HCT116 (cell line): ENCODE data around the gene NKG7. TPM values are rescaled to one million over a fixed set of nuclear protein-coding genes. Genes with fewer than 3 reads are reported as not detected.
A peak's percentile ranks its signal among the peaks of the same experiment; 100 is the strongest.

Experiments
- ATAC-seq: fragments of 200-7000 bp; cut with Tn5 transposase; 2 replicates; pipeline ENCODE4 v1.9.1; 2020; ENCODE audit warnings: mild to moderate bottlenecking, moderate library complexity
- BruUV-seq: library from RNA; stranded (reverse); fragments of 400-500 nt; replicated peaks from 2 replicates; lab custom pipeline; 2021; lab: Mats Ljungman, UMichigan
- CTCF ChIA-PET: fragments of 300-600 bp; sonication (Branson Sonifier 250); formaldehyde crosslinking; loops from one replicate; lab custom pipeline; 2021; ENCODE audit warnings: antibody characterized with exemption; lab: Charles Lee
- POLR2A ChIA-PET: fragments of 300-600, 350-600 bp; sonication (Branson Sonifier 250); formaldehyde crosslinking; loops from one replicate; lab custom pipeline; 2021; ENCODE audit warnings: antibody characterized with exemption; lab: Charles Lee
- RAD21 ChIA-PET, 2 experiments: fragments of 300-600 bp; sonication (Branson Sonifier 250); formaldehyde crosslinking; loops; one replicate each; lab custom pipeline; 2023; ENCODE audit warnings: low total read pairs in 2 of 2; ENCODE audit not compliant: uncharacterized antibody in 2 of 2, unreplicated experiment in 2 of 2, low non-redundant PET in 1 of 2; lab: Charles Lee
- DNase-seq: peaks from one replicate; pipeline ENCODE4 v3.0.0-alpha.2; 2010; ENCODE audit warnings: low read depth, low spot score
- H2AFZ ChIP-seq: fragments of 200-600 bp; shearing (Covaris generic), sonication (generic); 2 replicates; pipeline ENCODE4 v1.6.1; 2017; ENCODE audit warnings: low read depth, mixed run types, mixed read lengths, antibody characterized with exemption, low read length; ENCODE audit not compliant: poor library complexity, severe bottlenecking
- H3K27ac ChIP-seq: 2 replicates; pipeline ENCODE4 v1.5.1; 2012; ENCODE audit warnings: low read depth, low read length
- H3K27me3 ChIP-seq: fragments of 200-600 bp; sonication (generic); 2 replicates; pipeline ENCODE4 v1.6.1; 2016; ENCODE audit warnings: mixed run types, low read length, mixed read lengths; ENCODE audit not compliant: insufficient read depth
- H3K36me3 ChIP-seq, 2 experiments: fragments of 200-500 bp in 1 of 2; fragments of 200-600 bp in 1 of 2; sonication (Bioruptor generic) in 1 of 2; sonication (generic) in 1 of 2; 2 replicates each; pipeline versions ENCODE4 v1.5.1 to v1.6.1; 2014 to 2016; ENCODE audit warnings: low read length in 2 of 2, inconsistent platforms in 1 of 2, mixed read lengths in 1 of 2, mixed run types in 1 of 2; ENCODE audit not compliant: insufficient read depth in 2 of 2, control insufficient read depth in 1 of 2
- H3K4me1 ChIP-seq, 2 experiments: fragments of 200-600 bp in 1 of 2; sonication (generic) in 1 of 2; 2 replicates each; pipeline versions ENCODE4 v1.5.1 to v1.6.1; 2012 to 2017; ENCODE audit warnings: low read length in 2 of 2, inconsistent platforms in 1 of 2, mild to moderate bottlenecking in 1 of 2, mixed read lengths in 1 of 2, mixed run types in 1 of 2, moderate library complexity in 1 of 2; ENCODE audit not compliant: insufficient read depth in 2 of 2, control insufficient read depth in 1 of 2
- H3K4me2 ChIP-seq: fragments of 200-600 bp; sonication (generic); 2 replicates; pipeline ENCODE4 v1.6.1; 2017; ENCODE audit warnings: mixed run types, low read length, mixed read lengths
- H3K4me3 ChIP-seq, 2 experiments: fragments of 200-600 bp in 1 of 2; sonication (generic) in 1 of 2; replicated peaks in 1 of 2; 2 replicates each; pipeline ENCODE4 v1.5.1; 2011 to 2016; ENCODE audit warnings: low read length in 2 of 2, control low read depth in 1 of 2, low read depth in 1 of 2, mild to moderate bottlenecking in 1 of 2, mixed read lengths in 1 of 2, mixed run types in 1 of 2
- H3K79me2 ChIP-seq: fragments of 200-600 bp; sonication (generic); 2 replicates; pipeline ENCODE4 v1.6.1; 2017; ENCODE audit warnings: mild to moderate bottlenecking, mixed run types, low read length, moderate library complexity, mixed read lengths; ENCODE audit not compliant: insufficient read depth
- H3K9ac ChIP-seq: fragments of 200-600 bp; sonication (generic); 2 replicates; pipeline ENCODE4 v1.6.1; 2016; ENCODE audit warnings: low read length, mixed read lengths
- H3K9me2 ChIP-seq: fragments of 200-600 bp; sonication (generic), shearing (Covaris generic); 2 replicates; pipeline ENCODE4 v1.6.1; 2017; ENCODE audit warnings: mixed run types, mild to moderate bottlenecking, moderate library complexity; ENCODE audit not compliant: insufficient read depth
- H3K9me3 ChIP-seq, 2 experiments: fragments of 200-500 bp in 1 of 2; fragments of 200-600 bp in 1 of 2; sonication (Bioruptor generic) in 1 of 2; sonication (generic) in 1 of 2; 2 replicates each; pipeline ENCODE4 v1.6.1; 2014 to 2017; ENCODE audit warnings: low read length in 2 of 2, mixed read lengths in 2 of 2, inconsistent platforms in 1 of 2, low read depth in 1 of 2, mild to moderate bottlenecking in 1 of 2, mixed run types in 1 of 2, moderate library complexity in 1 of 2; ENCODE audit not compliant: control insufficient read depth in 1 of 2, insufficient read depth in 1 of 2
- H4K20me1 ChIP-seq: fragments of 200-600 bp; sonication (generic), shearing (Covaris generic); 2 replicates; pipeline ENCODE4 v1.6.1; 2017; ENCODE audit warnings: mixed run types, mild to moderate bottlenecking, moderate library complexity; ENCODE audit not compliant: insufficient read depth
- CEBPB ChIP-seq: IDR thresholded peaks from 2 replicates; pipeline ENCODE4 v1.6.1; 2012; ENCODE audit warnings: low read depth
- EGR1 ChIP-seq: IDR thresholded peaks from 2 replicates; pipeline ENCODE4 v1.6.1; 2012; ENCODE audit warnings: low read depth
- EZH2 ChIP-seq: fragments of 200-600 bp; sonication (generic); IDR thresholded peaks from 2 replicates; pipeline ENCODE4 v1.6.1; 2017; ENCODE audit warnings: antibody characterized with exemption, mixed run types
- EZH2phosphoT487 ChIP-seq: fragments of 200-600 bp; IDR thresholded peaks from 2 replicates; pipeline ENCODE4 v1.6.1; 2018; ENCODE audit warnings: antibody characterized with exemption, borderline replicate concordance
- JUND ChIP-seq: IDR thresholded peaks from 2 replicates; pipeline ENCODE4 v1.6.1; 2012
- POLR2AphosphoS5 ChIP-seq: IDR thresholded peaks from 2 replicates; pipeline ENCODE4 v1.6.1; 2011; ENCODE audit warnings: mild to moderate bottlenecking, low read depth, low read length, moderate library complexity
- SIN3A ChIP-seq: IDR thresholded peaks from 2 replicates; pipeline ENCODE4 v1.6.1; 2012; ENCODE audit warnings: low read depth
- ZNF274 ChIP-seq: fragments of 200-500 bp; sonication (Bioruptor generic); IDR thresholded peaks from 2 replicates; pipeline ENCODE4 v1.6.1; 2014; ENCODE audit warnings: mild to moderate bottlenecking, low read depth, low read length, inconsistent platforms
- intact Hi-C: fragments of 100-400 bp; cut with micrococcal nuclease; formaldehyde crosslinking; loops from 2 replicates; pipeline ENCODE4 v1.10.0; 2022
- total RNA-seq: library from RNA; stranded (reverse); gene quantifications from one replicate; pipeline ENCODE4 v1.2.1, GENCODE V29; 2021; ENCODE audit not compliant: unreplicated experiment
- TF ChIP-seq, protein P1 (sequence below): IDR thresholded peaks from 2 replicates; pipeline ENCODE4 v1.6.1; 2011; ENCODE audit warnings: mild to moderate bottlenecking, low read length, moderate library complexity; ENCODE audit not compliant: insufficient replicate concordance; ENCODE audit errors: extremely low read depth
- TF ChIP-seq, protein P2 (sequence below), 3 experiments: fragments of 200-600 bp in 1 of 3; sonication (generic) in 1 of 3; IDR thresholded peaks in 2 of 3; conservative IDR thresholded peaks in 1 of 3; 2 replicates each; pipeline ENCODE4 v1.5.1; 2012 to 2017; ENCODE audit warnings: low read depth in 2 of 3, low read length in 2 of 3, antibody characterized with exemption in 1 of 3, borderline replicate concordance in 1 of 3, control low read depth in 1 of 3, mild to moderate bottlenecking in 1 of 3, mixed read lengths in 1 of 3, mixed run types in 1 of 3, moderate library complexity in 1 of 3; ENCODE audit not compliant: insufficient read depth in 1 of 3
- TF ChIP-seq, protein P3 (sequence below): IDR thresholded peaks from 2 replicates; pipeline ENCODE4 v1.6.1; 2012

Gene NKG7
- total RNA-seq, 1 experiment from 2014 or later: not detected

DNA sequence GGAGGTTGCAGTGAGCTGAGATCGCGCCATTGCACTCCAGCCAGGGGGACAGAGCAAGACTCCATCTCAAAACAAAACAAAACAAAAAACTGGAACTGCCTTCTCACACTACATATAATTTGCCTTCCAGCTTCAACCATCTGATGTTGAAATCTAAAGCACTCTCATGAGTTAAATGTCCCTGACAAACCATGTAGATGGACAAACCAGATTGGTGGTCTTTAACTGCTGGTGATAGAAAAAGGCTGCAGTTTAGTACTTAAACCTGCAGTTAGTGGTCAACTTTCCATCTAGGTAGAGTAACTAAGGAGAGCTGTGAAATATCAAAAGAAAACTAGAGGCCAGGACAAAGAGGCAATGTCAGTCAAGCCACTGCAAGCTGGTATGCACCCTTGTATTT is 23.7 kb upstream of the NKG7 start:
- no peaks in the 10 kb centered on the region for H3K9me2 ChIP-seq
- peaks cover 6 to 25% of the 10 kb centered on the region in 2 experiments; a peak in 3 of 4 replicates for H3K4me1 ChIP-seq
- TF ChIP-seq, protein P1, sequence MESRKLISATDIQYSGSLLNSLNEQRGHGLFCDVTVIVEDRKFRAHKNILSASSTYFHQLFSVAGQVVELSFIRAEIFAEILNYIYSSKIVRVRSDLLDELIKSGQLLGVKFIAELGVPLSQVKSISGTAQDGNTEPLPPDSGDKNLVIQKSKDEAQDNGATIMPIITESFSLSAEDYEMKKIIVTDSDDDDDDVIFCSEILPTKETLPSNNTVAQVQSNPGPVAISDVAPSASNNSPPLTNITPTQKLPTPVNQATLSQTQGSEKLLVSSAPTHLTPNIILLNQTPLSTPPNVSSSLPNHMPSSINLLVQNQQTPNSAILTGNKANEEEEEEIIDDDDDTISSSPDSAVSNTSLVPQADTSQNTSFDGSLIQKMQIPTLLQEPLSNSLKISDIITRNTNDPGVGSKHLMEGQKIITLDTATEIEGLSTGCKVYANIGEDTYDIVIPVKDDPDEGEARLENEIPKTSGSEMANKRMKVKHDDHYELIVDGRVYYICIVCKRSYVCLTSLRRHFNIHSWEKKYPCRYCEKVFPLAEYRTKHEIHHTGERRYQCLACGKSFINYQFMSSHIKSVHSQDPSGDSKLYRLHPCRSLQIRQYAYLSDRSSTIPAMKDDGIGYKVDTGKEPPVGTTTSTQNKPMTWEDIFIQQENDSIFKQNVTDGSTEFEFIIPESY: no peak
- DNase-seq (no peak), ATAC-seq (no peak)
- intact Hi-C loops: no loop called here
- POLR2A ChIA-PET: interaction anchor here (0.9 to 1.3 kb wide), 2 partner anchors 28 to 55 kb away, joined by 4 to 7 read pairs; partner anchors contain the start of gene VSIG10L
- H3K9me3 ChIP-seq: no peaks in the 10 kb centered on the region; a peak in 1 of 4 replicates
- H3K79me2 ChIP-seq: peaks cover 4% of the 10 kb centered on the region; the same call in 1 of the 2 replicates
- no peak overlapping the region for H3K4me3 ChIP-seq
- no peak overlapping the region for H3K27ac ChIP-seq
- RAD21 ChIA-PET: no interaction called here
- no peak overlapping the region for H2AFZ ChIP-seq
- CTCF ChIA-PET: interaction anchor here (1.3 to 3.1 kb wide), 5 partner anchors 11 to 261 kb away, joined by 3 to 16 read pairs (median 11); no protein-coding TSS in a partner anchor
- no peak overlapping the region for H3K9ac ChIP-seq
- BruUV-seq: no TSS peak
- peak overlapping the region; percentile 99; the same call in 1 of the 2 replicates for H3K4me2 ChIP-seq
- H4K20me1 ChIP-seq: no peaks in the 10 kb centered on the region
- no peaks in the 10 kb centered on the region for H3K27me3 ChIP-seq
- H3K36me3 ChIP-seq: no peaks in the 10 kb centered on the region

DNA sequence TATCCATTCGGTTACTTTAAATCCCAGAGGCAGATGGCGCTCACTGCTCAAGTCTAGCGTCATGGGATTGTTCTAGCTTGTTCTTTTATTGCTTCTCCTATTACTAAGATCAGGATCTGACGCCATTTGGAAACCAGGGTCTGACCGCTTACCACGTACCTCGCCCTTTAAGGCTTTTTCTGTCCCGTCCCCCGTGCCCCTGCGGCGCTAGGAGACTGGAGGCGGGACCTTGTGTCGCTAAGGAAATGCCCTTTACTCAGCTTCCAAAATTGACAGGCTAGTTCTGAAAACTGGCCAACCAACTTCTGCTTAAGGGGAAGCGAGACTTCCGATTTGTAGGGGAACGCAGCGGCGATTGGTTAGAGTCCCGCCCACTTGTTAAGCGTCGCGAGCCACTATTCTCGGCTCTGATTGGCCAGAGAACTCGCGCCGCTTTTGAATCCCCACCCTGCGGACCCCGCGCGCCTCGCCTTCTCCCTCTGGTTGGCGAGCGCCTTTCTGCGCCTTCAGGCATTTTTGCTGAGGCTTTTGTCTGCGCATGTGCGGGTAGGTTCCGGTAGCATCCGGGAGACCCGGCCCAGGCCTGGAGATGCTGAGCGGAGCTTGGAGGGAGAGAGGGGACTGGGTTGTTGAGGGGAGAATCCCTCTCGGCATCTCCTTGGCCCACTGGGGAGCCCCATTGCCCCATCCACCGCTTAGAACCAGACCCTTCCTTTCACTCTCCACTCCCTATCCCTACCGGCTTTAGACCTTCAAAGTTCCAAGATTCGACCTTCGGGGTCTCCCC is 21.8 kb upstream of the NKG7 start:
- Histone ChIP-seq H4K20me1 (no peaks in the 10 kb centered on the region), H3K4me1 (peaks cover 6 to 25% of the 10 kb centered on the region in 2 experiments; a peak in 3 of 4 replicates), H3K9me2 (no peaks in the 10 kb centered on the region), H3K79me2 (peaks cover 4% of the 10 kb centered on the region; the same call in 1 of the 2 replicates), H3K27me3 (no peaks in the 10 kb centered on the region), H3K9ac (peak overlapping the region; percentile 94), H3K4me2 (peak overlapping the region; percentile 99), H3K4me3 (peak overlapping the region; percentile 65 to 95), H3K27ac (peak overlapping the region; percentile 81), H2AFZ (peak overlapping the region; percentile 19), H3K36me3 (no peaks in the 10 kb centered on the region), H3K9me3 (no peaks in the 10 kb centered on the region)
- CTCF ChIA-PET: interaction anchor here (1.1 to 3.0 kb wide), 3 partner anchors 14 to 263 kb away, joined by 3 to 11 read pairs (median 6); no protein-coding TSS in a partner anchor
- RAD21 ChIA-PET: no interaction called here
- intact Hi-C loops: loop anchor here (1.0 kb wide), 2 partner anchors 27 to 55 kb away; no protein-coding TSS in a partner anchor
- BruUV-seq: no TSS peak
- POLR2A ChIA-PET: interaction anchor here (0.7 to 1.9 kb wide), 5 partner anchors 22 to 55 kb away, joined by 3 to 10 read pairs (median 4); partner anchors contain the start of gene NKG7
- DNase-seq (peak; percentile 100), ATAC-seq (peak; percentile 90)
- TF ChIP-seq CEBPB (no peak), JUND (no peak), EZH2 (no peak), POLR2AphosphoS5 (peak; percentile 78), ZNF274 (no peak), EZH2phosphoT487 (no peak), EGR1 (0 out of 2 replicates have a peak, but pooled peaks have one; percentile 19), SIN3A (no peak)
- TF ChIP-seq, protein P2, sequence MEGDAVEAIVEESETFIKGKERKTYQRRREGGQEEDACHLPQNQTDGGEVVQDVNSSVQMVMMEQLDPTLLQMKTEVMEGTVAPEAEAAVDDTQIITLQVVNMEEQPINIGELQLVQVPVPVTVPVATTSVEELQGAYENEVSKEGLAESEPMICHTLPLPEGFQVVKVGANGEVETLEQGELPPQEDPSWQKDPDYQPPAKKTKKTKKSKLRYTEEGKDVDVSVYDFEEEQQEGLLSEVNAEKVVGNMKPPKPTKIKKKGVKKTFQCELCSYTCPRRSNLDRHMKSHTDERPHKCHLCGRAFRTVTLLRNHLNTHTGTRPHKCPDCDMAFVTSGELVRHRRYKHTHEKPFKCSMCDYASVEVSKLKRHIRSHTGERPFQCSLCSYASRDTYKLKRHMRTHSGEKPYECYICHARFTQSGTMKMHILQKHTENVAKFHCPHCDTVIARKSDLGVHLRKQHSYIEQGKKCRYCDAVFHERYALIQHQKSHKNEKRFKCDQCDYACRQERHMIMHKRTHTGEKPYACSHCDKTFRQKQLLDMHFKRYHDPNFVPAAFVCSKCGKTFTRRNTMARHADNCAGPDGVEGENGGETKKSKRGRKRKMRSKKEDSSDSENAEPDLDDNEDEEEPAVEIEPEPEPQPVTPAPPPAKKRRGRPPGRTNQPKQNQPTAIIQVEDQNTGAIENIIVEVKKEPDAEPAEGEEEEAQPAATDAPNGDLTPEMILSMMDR (IDR thresholded peaks at IDR 0.05 in 2 of 3, conservative IDR thresholded peaks at IDR 0.05 in 1 of 3; ENCODE audit: borderline replicate concordance in 1 of 3, insufficient read depth in 1 of 3, low read depth in 2 of 3, low read length in 2 of 3): no peak
- TF ChIP-seq, protein P3, sequence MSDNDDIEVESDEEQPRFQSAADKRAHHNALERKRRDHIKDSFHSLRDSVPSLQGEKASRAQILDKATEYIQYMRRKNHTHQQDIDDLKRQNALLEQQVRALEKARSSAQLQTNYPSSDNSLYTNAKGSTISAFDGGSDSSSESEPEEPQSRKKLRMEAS: peak; percentile 96
